HepG2 (cell line): ENCODE results near the gene ADAD2. TPM values are rescaled to one million over a fixed set of nuclear protein-coding genes. Genes with fewer than 3 reads are reported as not detected.
A peak's percentile ranks its signal among the peaks of the same experiment; 100 is the strongest.

Source experiments
- ARID2 ChIP-seq: sonication (generic); formaldehyde crosslinking; IDR thresholded peaks from 2 replicates; pipeline ENCODE4 v1.8.1; 2022; ENCODE audit warnings: mild to moderate bottlenecking, missing genetic modification reagents, borderline replicate concordance
- FOXK2 ChIP-seq: fragments of 450-650 bp; IDR thresholded peaks from 2 replicates; pipeline ENCODE4 v1.6.1; 2016
- KLF15 ChIP-seq: sonication (generic); formaldehyde crosslinking; IDR thresholded peaks from 2 replicates; pipeline ENCODE4 v1.8.1; 2023; ENCODE audit warnings: borderline replicate concordance, mild to moderate bottlenecking, inconsistent platforms, missing genetic modification reagents, mixed read lengths
- NBN ChIP-seq: fragments of 450-650 bp; conservative IDR thresholded peaks from 2 replicates; pipeline ENCODE4 v1.6.1; 2017
- NCOA5 ChIP-seq: sonication (generic); formaldehyde crosslinking; IDR thresholded peaks from 2 replicates; pipeline ENCODE4 v1.4.0; 2020; ENCODE audit warnings: missing genetic modification reagents
- NFRKB ChIP-seq: fragments of 450-650 bp; IDR thresholded peaks from 2 replicates; pipeline ENCODE4 v1.6.1; 2017
- NR2F6 ChIP-seq, 2 experiments: IDR thresholded peaks; 2 replicates each; pipeline ENCODE4 v1.6.1; 2016; ENCODE audit warnings: antibody characterized with exemption in 1 of 2, mild to moderate bottlenecking in 1 of 2
- SIX4 ChIP-seq: sonication (generic); formaldehyde crosslinking; IDR thresholded peaks from 2 replicates; pipeline ENCODE4 v1.4.0; 2020; ENCODE audit warnings: missing genetic modification reagents
- SP2 ChIP-seq: sonication (generic); formaldehyde crosslinking; IDR thresholded peaks from 2 replicates; pipeline ENCODE4 v1.5.1; 2020; ENCODE audit warnings: mild to moderate bottlenecking, missing genetic modification reagents
- SRY ChIP-seq: sonication (generic); formaldehyde crosslinking; IDR thresholded peaks from 2 replicates; pipeline ENCODE4 v1.8.0; 2022; ENCODE audit warnings: mild to moderate bottlenecking, missing genetic modification reagents
- TP53 ChIP-seq: sonication (generic); formaldehyde crosslinking; conservative IDR thresholded peaks from 2 replicates; pipeline ENCODE4 v1.4.0; 2020; ENCODE audit warnings: missing genetic modification reagents
- ZNF614 ChIP-seq: IDR thresholded peaks from 2 replicates; pipeline ENCODE4 v1.6.1; 2018; ENCODE audit warnings: missing biosample characterization, missing genetic modification reagents, inconsistent platforms, borderline replicate concordance
- ZNF737 ChIP-seq: sonication (generic); formaldehyde crosslinking; IDR thresholded peaks from 2 replicates; pipeline ENCODE4 v1.5.0; 2020; ENCODE audit warnings: missing genetic modification reagents, mild to moderate bottlenecking, borderline replicate concordance
- ZZZ3 ChIP-seq: sonication (generic); formaldehyde crosslinking; IDR thresholded peaks from 2 replicates; pipeline ENCODE4 v1.4.0; 2020; ENCODE audit warnings: missing genetic modification reagents, mild to moderate bottlenecking, borderline replicate concordance
- polyA plus RNA-seq, 8 experiments: library from polyadenylated mRNA; depleted of rRNA in 3 of 8; stranded (reverse) in 7 of 8; unstranded in 1 of 8; fragments of >200 nt; fragmentation: Illumina TruSeq in 4 of 8; extraction: Trizol in 4 of 8; gene quantifications; 2 replicates each; pipeline versions ENCODE4 v1.2.1 to v1.2.3, GENCODE V29; 2011 to 2016; ENCODE audit warnings: low read depth in 4 of 8, missing spikeins in 1 of 8, mixed read lengths in 1 of 8; ENCODE audit not compliant: insufficient read depth in 1 of 8
- total RNA-seq, 5 experiments: library from RNA; depleted of rRNA; stranded (reverse); fragments of >200 nt; fragmentation: Illumina TruSeq; extraction: Trizol; gene quantifications; 2 replicates each; pipeline ENCODE4 v1.2.3, GENCODE V29; 2016; ENCODE audit warnings: low read depth in 1 of 5
- TF ChIP-seq, protein P1 (sequence below): sonication (generic); formaldehyde crosslinking; IDR thresholded peaks from 2 replicates; pipeline ENCODE4 v1.4.0; 2020; ENCODE audit warnings: mild to moderate bottlenecking, missing genetic modification reagents
- TF ChIP-seq, protein P2 (sequence below): sonication (generic); formaldehyde crosslinking; IDR thresholded peaks from 2 replicates; pipeline ENCODE4 v1.4.0; 2020; ENCODE audit warnings: missing genetic modification reagents
- TF ChIP-seq, protein P3 (sequence below): sonication (generic); formaldehyde crosslinking; IDR thresholded peaks from 2 replicates; pipeline ENCODE4 v1.5.0; 2020; ENCODE audit warnings: missing genetic modification reagents
- TF ChIP-seq, protein P4 (sequence below): sonication (generic); formaldehyde crosslinking; IDR thresholded peaks from 2 replicates; pipeline ENCODE4 v1.5.1; 2020; ENCODE audit warnings: mild to moderate bottlenecking, moderate library complexity, missing genetic modification reagents
- TF ChIP-seq, protein P5 (sequence below): sonication (generic); formaldehyde crosslinking; IDR thresholded peaks from 2 replicates; pipeline ENCODE4 v1.5.1; 2020; ENCODE audit warnings: mild to moderate bottlenecking, missing genetic modification reagents, moderate library complexity

The ADAD2 gene
- total and polyA plus RNA-seq, 2 of the 13 experiments (the other 11 are each of a cell fraction or from before 2014, with no cell fraction given): not detected

DNA sequence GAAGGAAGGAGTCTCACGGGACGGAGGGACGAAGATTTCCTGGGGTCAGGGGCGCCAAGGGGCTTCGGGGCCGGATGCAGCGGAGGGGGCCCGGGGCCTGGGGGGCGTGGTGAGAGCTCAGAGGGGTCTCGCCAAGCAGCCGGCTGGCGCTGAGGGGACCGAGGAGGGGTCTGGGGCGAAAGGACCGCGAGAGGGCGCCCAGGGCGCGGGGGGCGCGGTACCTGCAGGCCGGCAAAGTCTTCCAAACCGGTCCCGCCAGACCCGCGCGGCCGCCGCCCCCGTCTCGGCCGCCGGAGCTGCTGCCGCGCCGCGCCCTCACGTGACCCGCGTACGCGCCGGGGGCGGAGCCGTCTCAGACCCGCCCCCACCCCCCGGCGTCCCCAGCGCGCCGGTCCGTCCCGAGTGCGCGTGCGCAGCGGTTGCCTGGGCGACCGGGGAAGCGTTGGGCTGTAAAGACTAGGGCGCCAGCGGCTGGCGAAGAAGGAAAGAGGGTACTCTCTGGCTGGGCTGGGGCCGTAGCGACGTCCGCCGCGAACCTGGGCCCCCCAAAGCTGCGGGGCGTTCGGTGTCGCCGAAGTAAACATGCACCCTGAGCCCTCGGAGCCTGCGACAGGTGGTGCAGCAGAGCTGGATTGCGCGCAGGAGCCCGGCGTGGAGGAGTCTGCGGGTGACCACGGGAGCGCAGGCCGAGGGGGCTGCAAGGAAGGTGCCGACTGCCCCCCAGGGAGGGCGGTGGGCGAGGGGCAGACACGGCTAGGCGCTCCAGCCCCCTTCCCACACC is 45.9 kb upstream of the ADAD2 start, which contains the start of the genes DNAAF1 and HSDL1 (continued):
- TF ChIP-seq, protein P1, sequence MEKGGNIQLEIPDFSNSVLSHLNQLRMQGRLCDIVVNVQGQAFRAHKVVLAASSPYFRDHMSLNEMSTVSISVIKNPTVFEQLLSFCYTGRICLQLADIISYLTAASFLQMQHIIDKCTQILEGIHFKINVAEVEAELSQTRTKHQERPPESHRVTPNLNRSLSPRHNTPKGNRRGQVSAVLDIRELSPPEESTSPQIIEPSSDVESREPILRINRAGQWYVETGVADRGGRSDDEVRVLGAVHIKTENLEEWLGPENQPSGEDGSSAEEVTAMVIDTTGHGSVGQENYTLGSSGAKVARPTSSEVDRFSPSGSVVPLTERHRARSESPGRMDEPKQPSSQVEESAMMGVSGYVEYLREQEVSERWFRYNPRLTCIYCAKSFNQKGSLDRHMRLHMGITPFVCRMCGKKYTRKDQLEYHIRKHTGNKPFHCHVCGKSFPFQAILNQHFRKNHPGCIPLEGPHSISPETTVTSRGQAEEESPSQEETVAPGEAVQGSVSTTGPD (CRISPR knock-in tag): no peak
- TF ChIP-seq SRY (CRISPR knock-in tag): no peak
- no peak for TF ChIP-seq NBN
- TF ChIP-seq, protein P2, sequence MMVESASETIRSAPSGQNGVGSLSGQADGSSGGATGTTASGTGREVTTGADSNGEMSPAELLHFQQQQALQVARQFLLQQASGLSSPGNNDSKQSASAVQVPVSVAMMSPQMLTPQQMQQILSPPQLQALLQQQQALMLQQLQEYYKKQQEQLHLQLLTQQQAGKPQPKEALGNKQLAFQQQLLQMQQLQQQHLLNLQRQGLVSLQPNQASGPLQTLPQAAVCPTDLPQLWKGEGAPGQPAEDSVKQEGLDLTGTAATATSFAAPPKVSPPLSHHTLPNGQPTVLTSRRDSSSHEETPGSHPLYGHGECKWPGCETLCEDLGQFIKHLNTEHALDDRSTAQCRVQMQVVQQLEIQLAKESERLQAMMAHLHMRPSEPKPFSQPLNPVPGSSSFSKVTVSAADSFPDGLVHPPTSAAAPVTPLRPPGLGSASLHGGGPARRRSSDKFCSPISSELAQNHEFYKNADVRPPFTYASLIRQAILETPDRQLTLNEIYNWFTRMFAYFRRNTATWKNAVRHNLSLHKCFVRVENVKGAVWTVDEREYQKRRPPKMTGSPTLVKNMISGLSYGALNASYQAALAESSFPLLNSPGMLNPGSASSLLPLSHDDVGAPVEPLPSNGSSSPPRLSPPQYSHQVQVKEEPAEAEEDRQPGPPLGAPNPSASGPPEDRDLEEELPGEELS (CRISPR knock-in tag): 0 out of 2 replicates have a peak, but pooled peaks have one; percentile 38
- TF ChIP-seq ZNF614: peak; percentile 60; the same call in 1 of the 2 replicates
- TF ChIP-seq NFRKB: no peak
- TF ChIP-seq KLF15 (CRISPR knock-in tag): 0 out of 2 replicates have a peak, but pooled peaks have one; percentile 16
- TF ChIP-seq FOXK2: peak; percentile 56; the same call in 1 of the 2 replicates
- TF ChIP-seq, protein P3, sequence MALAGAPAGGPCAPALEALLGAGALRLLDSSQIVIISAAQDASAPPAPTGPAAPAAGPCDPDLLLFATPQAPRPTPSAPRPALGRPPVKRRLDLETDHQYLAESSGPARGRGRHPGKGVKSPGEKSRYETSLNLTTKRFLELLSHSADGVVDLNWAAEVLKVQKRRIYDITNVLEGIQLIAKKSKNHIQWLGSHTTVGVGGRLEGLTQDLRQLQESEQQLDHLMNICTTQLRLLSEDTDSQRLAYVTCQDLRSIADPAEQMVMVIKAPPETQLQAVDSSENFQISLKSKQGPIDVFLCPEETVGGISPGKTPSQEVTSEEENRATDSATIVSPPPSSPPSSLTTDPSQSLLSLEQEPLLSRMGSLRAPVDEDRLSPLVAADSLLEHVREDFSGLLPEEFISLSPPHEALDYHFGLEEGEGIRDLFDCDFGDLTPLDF: 0 out of 2 replicates have a peak, but pooled peaks have one; percentile 32
- no peak for TF ChIP-seq ARID2
- no peak for TF ChIP-seq ZNF737 (CRISPR knock-in tag)
- TF ChIP-seq, protein P4, sequence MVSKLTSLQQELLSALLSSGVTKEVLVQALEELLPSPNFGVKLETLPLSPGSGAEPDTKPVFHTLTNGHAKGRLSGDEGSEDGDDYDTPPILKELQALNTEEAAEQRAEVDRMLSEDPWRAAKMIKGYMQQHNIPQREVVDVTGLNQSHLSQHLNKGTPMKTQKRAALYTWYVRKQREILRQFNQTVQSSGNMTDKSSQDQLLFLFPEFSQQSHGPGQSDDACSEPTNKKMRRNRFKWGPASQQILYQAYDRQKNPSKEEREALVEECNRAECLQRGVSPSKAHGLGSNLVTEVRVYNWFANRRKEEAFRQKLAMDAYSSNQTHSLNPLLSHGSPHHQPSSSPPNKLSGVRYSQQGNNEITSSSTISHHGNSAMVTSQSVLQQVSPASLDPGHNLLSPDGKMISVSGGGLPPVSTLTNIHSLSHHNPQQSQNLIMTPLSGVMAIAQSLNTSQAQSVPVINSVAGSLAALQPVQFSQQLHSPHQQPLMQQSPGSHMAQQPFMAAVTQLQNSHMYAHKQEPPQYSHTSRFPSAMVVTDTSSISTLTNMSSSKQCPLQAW: peak; percentile 70
- TF ChIP-seq NCOA5 (CRISPR knock-in tag): no peak
- TF ChIP-seq ZZZ3 (CRISPR knock-in tag): no peak
- TF ChIP-seq NR2F6 (IDR thresholded peaks at IDR 0.05): no peak
- no peak for TF ChIP-seq NR2F6 (CRISPR knock-in tag; IDR thresholded peaks at IDR 0.05)
- no peak for TF ChIP-seq TP53
- TF ChIP-seq, protein P5, sequence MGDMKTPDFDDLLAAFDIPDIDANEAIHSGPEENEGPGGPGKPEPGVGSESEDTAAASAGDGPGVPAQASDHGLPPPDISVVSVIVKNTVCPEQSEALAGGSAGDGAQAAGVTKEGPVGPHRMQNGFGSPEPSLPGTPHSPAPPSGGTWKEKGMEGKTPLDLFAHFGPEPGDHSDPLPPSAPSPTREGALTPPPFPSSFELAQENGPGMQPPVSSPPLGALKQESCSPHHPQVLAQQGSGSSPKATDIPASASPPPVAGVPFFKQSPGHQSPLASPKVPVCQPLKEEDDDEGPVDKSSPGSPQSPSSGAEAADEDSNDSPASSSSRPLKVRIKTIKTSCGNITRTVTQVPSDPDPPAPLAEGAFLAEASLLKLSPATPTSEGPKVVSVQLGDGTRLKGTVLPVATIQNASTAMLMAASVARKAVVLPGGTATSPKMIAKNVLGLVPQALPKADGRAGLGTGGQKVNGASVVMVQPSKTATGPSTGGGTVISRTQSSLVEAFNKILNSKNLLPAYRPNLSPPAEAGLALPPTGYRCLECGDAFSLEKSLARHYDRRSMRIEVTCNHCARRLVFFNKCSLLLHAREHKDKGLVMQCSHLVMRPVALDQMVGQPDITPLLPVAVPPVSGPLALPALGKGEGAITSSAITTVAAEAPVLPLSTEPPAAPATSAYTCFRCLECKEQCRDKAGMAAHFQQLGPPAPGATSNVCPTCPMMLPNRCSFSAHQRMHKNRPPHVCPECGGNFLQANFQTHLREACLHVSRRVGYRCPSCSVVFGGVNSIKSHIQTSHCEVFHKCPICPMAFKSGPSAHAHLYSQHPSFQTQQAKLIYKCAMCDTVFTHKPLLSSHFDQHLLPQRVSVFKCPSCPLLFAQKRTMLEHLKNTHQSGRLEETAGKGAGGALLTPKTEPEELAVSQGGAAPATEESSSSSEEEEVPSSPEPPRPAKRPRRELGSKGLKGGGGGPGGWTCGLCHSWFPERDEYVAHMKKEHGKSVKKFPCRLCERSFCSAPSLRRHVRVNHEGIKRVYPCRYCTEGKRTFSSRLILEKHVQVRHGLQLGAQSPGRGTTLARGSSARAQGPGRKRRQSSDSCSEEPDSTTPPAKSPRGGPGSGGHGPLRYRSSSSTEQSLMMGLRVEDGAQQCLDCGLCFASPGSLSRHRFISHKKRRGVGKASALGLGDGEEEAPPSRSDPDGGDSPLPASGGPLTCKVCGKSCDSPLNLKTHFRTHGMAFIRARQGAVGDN (CRISPR knock-in tag): peak; percentile 54
- TF ChIP-seq SP2 (CRISPR knock-in tag): no peak
- no peak for TF ChIP-seq SIX4
